HS-27A (cell line): ENCODE measurements around the gene TSNAX.
"Not testable (repeated sequence)": the region's sequence is repeated elsewhere in the genome, so short reads cannot be mapped to it uniquely, and the experiment has no call there.

Experiments
- DNase-seq: peaks from one replicate; pipeline ENCODE4 v3.0.0-alpha.2; 2012; ENCODE audit warnings: low read depth, missing footprints

The TSNAX gene

GRCh38 chr1:231528172-231529029, at the start of gene TSNAX:
Gene TSNAX, plus strand, starts transcription at chr1:231528669. Its CDS starts 142 bp downstream, at chr1:231528811.
- DNase-seq, result peak; percentile 83

GRCh38 chr1:231478811-231479210, 49.7 kb upstream of the TSNAX start:
- DNase-seq, result no peak

- no peak for DNase-seq
These were observed 48.5 kb upstream of the TSNAX start for GRCh38 chr1:231480008-231480407.

- no peak for DNase-seq
These were observed 47.2 kb upstream of the TSNAX start for GRCh38 chr1:231481289-231481688.

- DNase-seq, result no peak
These were observed 43.3 kb upstream of the TSNAX start for GRCh38 chr1:231485029-231485784.

- no peak for DNase-seq
These were observed 41.5 kb upstream of the TSNAX start for GRCh38 chr1:231487019-231487418.

- DNase-seq, result no peak
These were observed 40.6 kb upstream of the TSNAX start for GRCh38 chr1:231487910-231488309.

GRCh38 chr1:231493421-231494185, 34.9 kb upstream of the TSNAX start:
- DNase-seq, result no peak

GRCh38 chr1:231494439-231495110, 33.9 kb upstream of the TSNAX start:
- DNase-seq, result no peak

- DNase-seq, result no peak
These were observed 30.8 kb upstream of the TSNAX start for GRCh38 chr1:231497629-231498152.

GRCh38 chr1:231499148-231499763, 29.2 kb upstream of the TSNAX start:
- DNase-seq, result no peak

- DNase-seq, result no peak
These were observed 27.8 kb upstream of the TSNAX start for GRCh38 chr1:231500666-231501065.

GRCh38 chr1:231503168-231503567, 25.3 kb upstream of the TSNAX start:
- not testable (repeated sequence) for DNase-seq

- DNase-seq, result no peak
These were observed 20.8 kb upstream of the TSNAX start for GRCh38 chr1:231507476-231508355.

GRCh38 chr1:231508497-231508896, 20.0 kb upstream of the TSNAX start:
- no peak for DNase-seq

GRCh38 chr1:231508941-231509340, 19.5 kb upstream of the TSNAX start:
- no peak for DNase-seq

GRCh38 chr1:231512147-231512698, 16.2 kb upstream of the TSNAX start:
- DNase-seq, result peak; percentile 7

GRCh38 chr1:231515748-231516147, 12.7 kb upstream of the TSNAX start:
- DNase-seq, result no peak

GRCh38 chr1:231517076-231517475, 11.4 kb upstream of the TSNAX start:
- DNase-seq, result no peak
